ENCODE results near the gene ACIN1.

- TF ChIP-seq CTCF (IDR thresholded peaks at IDR 0.05) (no peak), ZFX (IDR thresholded peaks at IDR 0.05; ENCODE audit: borderline replicate concordance) (no peak)
Observed at GRCh38 chr14:23112359-23113178, 17.6 kb upstream of the ACIN1 start.

Measured in 22Rv1 (cell line).